ENCODE measurements around the gene PCDHA8.
"Not testable (repeated sequence)": the region's sequence is repeated elsewhere in the genome, so short reads cannot be mapped to it uniquely, and the experiment has no call there.

PCDHA8 gene

GRCh38 chr5:140829511-140830501 is 11.2 kb upstream of the PCDHA8 start:
- not testable (repeated sequence) for DNase-seq

- no peak for DNase-seq
Observed at GRCh38 chr5:140833993-140834392, 7.0 kb upstream of the PCDHA8 start, which contains the start of gene PCDHA7. TSS of gene PCDHA7 (plus strand) at chr5:140834269. CDS start at chr5:140834384, 115 bp downstream.

- DNase-seq, result not testable (repeated sequence)
Observed at GRCh38 chr5:140834439-140835008, 6.5 kb upstream of the PCDHA8 start.

GRCh38 chr5:140835622-140836510 is 5.1 kb upstream of the PCDHA8 start:
- DNase-seq, result no peak

- no peak for DNase-seq
Observed at GRCh38 chr5:140842798-140843733, 2.1 kb downstream of the PCDHA8 start.

GRCh38 chr5:140848139-140849102 is 7.4 kb downstream of the PCDHA8 start, which contains the start of gene PCDHA9:
TSS of gene PCDHA9 (plus strand) at chr5:140848382. CDS start at chr5:140848496, 114 bp downstream.
- DNase-seq, result not testable (repeated sequence)

- not testable (repeated sequence) for DNase-seq
Observed at GRCh38 chr5:140849831-140850634, 9.0 kb downstream of the PCDHA8 start.

GRCh38 chr5:140855772-140856674 is 15.0 kb downstream of the PCDHA8 start, which contains the start of gene PCDHA10:
TSS of gene PCDHA10 (plus strand) at chr5:140855897. CDS start at chr5:140856049, 152 bp downstream.
- DNase-seq, result peak; percentile 28

- DNase-seq, result no peak
Observed at GRCh38 chr5:140857177-140857986, 16.4 kb downstream of the PCDHA8 start.

- no peak for DNase-seq
Observed at GRCh38 chr5:140857987-140858240, 16.9 kb downstream of the PCDHA8 start.

GRCh38 chr5:140862441-140863295 is 21.7 kb downstream of the PCDHA8 start:
- no peak for DNase-seq

GRCh38 chr5:140868721-140869554 is 28.0 kb downstream of the PCDHA8 start, which contains the start of gene PCDHA11:
TSS of gene PCDHA11 (plus strand) at chr5:140868957. CDS start at chr5:140869104, 147 bp downstream.
- peak; percentile 18 for DNase-seq

- peak; percentile 19 for DNase-seq
Observed at GRCh38 chr5:140869555-140869886, 28.5 kb downstream of the PCDHA8 start.

GRCh38 chr5:140870221-140871201 is 29.5 kb downstream of the PCDHA8 start:
- DNase-seq, result no peak
